NCI-H2227 (cell line): ENCODE results near the gene PERP.

Experiments used
- DNase-seq: peaks from one replicate; lab custom pipeline; 2025; ENCODE audit not compliant: unreplicated experiment; lab: John Stamatoyannopoulos, UW

The PERP gene

GRCh38 chr6:138063726-138064125 lies 43.5 kb downstream of the PERP start:
- no peak for DNase-seq

- DNase-seq, result no peak
Measured at GRCh38 chr6:138054982-138055381, 52.2 kb downstream of the PERP start.

GRCh38 chr6:138052783-138053182 lies 54.4 kb downstream of the PERP start:
- DNase-seq, result no peak

GRCh38 chr6:138044972-138045371 lies 62.2 kb downstream of the PERP start:
- no peak for DNase-seq

- DNase-seq, result no peak
Measured at GRCh38 chr6:138044458-138044857, 62.8 kb downstream of the PERP start.
